Fibroblast of villous mesenchyme (primary cell): ENCODE results near the gene PRKN. TPM values are rescaled to one million over a fixed set of nuclear protein-coding genes. Genes with fewer than 3 reads are reported as not detected.
"Not testable (repeated sequence)": the region's sequence is repeated elsewhere in the genome, so short reads cannot be mapped to it uniquely, and the experiment has no call there.

Experiments used
- DNase-seq: peaks from one replicate; pipeline ENCODE4 v3.0.0-alpha.2; 2010; ENCODE audit warnings: low read depth
- H3K4me3 ChIP-seq: 2 replicates; pipeline ENCODE4 v1.5.1; 2011; ENCODE audit warnings: low read depth, mild to moderate bottlenecking, low read length
- total RNA-seq: library from RNA; depleted of rRNA; stranded (reverse); fragments of >200 nt; gene quantifications from 2 replicates; pipeline ENCODE4 v1.2.3, GENCODE V29; 2012
- TF ChIP-seq, protein P1 (sequence below): IDR thresholded peaks from 2 replicates; pipeline ENCODE4 v1.5.1; 2012; ENCODE audit warnings: low read depth, mild to moderate bottlenecking, low read length; ENCODE audit not compliant: insufficient read depth

Gene PRKN
- total RNA-seq, 1 donor: 2.2 TPM

DNA sequence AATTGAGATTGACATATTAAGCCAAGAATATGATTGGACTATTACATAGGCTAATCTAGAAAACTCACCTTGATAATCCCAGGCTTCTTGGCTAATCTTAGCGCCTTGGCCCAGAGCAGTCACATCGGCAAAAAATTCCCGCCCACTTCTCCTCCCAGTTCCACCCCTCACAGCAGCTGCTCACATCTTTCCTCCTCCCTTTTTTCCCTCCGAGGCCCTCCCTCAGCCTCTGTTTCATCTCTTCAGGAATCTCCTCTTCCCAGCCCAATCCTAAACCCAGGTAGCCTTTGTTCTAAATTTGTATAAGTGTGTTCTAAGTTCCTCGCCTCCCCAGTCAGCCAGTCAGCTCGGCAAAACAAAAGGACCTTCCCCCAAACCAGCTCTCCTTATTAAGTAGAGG lies 184.3 kb downstream of the PRKN start:
- TF ChIP-seq, protein P1, sequence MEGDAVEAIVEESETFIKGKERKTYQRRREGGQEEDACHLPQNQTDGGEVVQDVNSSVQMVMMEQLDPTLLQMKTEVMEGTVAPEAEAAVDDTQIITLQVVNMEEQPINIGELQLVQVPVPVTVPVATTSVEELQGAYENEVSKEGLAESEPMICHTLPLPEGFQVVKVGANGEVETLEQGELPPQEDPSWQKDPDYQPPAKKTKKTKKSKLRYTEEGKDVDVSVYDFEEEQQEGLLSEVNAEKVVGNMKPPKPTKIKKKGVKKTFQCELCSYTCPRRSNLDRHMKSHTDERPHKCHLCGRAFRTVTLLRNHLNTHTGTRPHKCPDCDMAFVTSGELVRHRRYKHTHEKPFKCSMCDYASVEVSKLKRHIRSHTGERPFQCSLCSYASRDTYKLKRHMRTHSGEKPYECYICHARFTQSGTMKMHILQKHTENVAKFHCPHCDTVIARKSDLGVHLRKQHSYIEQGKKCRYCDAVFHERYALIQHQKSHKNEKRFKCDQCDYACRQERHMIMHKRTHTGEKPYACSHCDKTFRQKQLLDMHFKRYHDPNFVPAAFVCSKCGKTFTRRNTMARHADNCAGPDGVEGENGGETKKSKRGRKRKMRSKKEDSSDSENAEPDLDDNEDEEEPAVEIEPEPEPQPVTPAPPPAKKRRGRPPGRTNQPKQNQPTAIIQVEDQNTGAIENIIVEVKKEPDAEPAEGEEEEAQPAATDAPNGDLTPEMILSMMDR: no peak
- DNase-seq: no peak
- no peak overlapping the region for H3K4me3 ChIP-seq

DNA sequence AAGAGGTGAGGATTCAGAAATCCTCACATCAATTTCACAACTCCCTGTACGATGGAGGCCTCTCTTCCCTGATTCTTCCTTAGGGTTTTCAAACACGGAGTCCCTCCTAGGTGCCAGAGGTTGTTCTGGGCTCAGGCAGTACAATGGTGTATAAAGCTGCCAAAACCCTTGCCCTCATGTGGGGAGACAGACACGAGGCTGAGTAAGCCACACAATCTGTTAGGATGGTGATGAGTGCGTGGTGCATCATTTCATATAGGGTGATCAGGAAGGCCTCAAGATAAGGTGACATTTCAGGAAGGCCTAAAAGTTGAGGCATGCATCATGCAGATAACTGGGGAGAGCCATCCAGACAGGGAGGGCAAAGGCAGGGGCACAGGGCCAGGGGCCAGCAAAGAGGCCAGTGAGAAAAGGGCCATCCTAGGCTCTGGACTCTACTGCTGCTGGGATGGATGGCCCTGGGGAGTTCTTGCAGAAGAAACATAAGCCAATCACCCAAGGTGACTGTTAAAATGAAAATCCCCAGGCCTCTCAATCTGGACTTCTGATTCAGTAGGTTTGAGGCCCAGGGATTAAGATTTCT lies 186.5 kb downstream of the PRKN start:
- H3K4me3 ChIP-seq: no peak overlapping the region
- TF ChIP-seq, protein P1: no peak
- DNase-seq: no peak

DNA sequence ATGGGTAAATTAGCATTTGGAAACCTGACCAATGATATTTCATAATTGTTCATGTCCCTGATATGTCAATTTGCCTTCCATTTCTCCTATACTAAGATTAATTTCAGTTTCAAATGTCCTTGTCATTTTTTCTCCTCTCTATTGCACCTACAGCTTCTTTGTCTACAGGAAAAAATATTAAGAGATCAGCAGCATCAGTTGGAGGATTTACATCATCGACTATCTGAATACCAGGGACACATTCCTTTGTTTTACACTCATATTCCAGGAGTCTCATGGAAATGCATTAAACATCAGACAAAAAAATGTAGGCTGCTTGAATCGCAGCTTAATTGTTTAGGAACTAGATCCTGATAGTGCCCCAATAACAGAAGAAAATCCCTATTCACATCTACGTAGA lies 188.2 kb downstream of the PRKN start:
- TF ChIP-seq, protein P1: no peak
- no peak overlapping the region for H3K4me3 ChIP-seq

DNA sequence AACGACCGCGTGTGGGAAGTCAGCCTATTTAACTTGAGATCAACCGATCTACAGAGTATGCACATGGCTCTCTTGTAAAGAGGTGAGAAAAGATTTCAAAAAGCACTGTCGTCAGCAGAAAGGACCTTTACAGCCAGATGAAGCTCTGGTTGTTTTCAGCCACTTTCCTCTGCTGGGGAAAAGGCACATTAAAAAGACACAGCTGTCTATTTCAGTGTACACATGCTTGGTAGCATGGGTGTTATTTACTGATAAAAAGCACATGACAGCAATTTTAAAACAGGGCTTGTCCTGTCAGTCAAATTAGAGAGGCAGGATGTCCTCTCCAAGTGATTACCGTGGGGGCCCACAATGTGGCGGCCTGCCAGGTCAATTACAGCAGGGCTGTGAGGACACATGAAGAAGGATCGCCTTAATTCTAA lies 188.9 kb downstream of the PRKN start:
- DNase-seq: peak; percentile 0
- H3K4me3 ChIP-seq: no peak overlapping the region
- TF ChIP-seq, protein P1: no peak

More for the DNA sequence above, 188.2 kb downstream of the PRKN start:
- no peak for DNase-seq

DNA sequence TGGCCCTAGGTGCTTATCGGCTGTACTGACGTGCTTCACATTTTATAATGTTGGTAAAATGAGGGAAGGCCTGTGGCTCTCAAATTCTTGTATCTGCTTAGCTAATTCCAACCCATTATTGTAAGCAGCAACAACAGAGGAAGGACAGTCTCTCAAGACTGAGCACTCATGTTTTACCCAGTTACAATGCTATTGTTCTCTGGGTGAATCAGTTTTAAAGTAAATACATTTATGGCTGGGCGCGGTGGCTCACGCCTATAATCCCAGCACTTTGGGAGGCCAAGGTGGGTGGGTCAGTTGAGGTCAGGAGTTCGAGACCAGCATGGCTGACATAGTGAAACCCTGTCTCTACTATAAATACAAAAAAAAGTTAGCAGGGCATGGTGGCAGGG lies 194.6 kb downstream of the PRKN start:
- no peak overlapping the region for H3K4me3 ChIP-seq
- TF ChIP-seq, protein P1: no peak
- no peak for DNase-seq

DNA sequence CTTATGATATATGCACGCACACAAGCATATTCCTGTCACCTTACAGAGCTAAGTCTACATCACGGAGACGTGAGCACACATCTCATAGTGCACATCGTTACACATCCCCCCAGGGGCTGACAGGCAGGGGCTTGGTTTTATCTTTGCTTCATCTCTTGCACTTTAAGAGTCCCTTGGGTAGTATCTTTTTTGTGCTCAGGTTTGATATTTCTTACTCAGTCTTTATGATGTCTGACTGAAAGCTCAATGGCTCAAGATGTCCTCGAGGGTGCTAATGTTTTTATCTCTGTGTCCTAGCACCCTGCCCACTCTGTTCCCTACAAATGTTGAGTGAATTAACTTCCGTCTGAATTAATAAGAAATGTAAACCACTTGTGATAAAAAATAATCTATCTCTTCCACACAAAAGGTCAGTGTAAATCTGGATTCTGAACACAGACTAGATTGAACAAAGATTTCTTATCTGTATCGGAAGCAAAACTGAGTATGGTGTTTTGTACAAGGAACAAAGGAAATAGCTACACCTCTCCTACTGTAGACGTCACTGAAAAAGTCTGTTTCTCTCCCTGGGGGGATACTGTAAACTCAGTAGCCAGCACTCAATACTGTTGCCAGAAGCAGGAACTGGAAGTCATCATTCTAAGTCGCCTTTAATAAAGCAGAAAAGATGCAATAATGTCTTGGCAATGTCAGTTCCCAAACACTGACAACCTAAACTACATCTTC lies 195.1 kb downstream of the PRKN start:
- TF ChIP-seq, protein P1: no peak
- DNase-seq: no peak
- H3K4me3 ChIP-seq: no peak overlapping the region

DNA sequence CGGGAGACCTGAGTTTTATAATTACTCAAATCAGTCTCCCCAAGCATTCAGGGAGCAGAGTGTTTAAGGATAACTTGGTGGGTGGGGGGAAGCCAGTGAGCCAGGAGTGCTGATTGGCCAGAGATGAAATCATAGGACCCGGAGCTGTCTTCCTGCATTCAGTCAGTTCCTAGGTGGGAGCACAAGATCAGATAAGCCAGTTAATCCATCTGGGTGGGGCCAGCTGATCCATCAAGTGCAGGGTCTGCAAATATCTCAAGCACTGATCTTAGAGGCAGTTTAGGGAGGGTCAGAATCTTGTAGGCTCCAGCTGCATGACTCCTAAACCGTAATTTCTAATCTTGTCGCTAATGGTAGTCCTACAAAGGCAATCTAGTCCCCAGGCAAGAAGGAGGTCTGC lies 196.2 kb downstream of the PRKN start:
- not testable (repeated sequence) for DNase-seq

More for the DNA sequence above, 196.2 kb downstream of the PRKN start:
- H3K4me3 ChIP-seq: not testable (repeated sequence)
